ENCODE results near the gene SVBP.

SVBP gene

GRCh38 chr1:42759114-42759513 is 58.1 kb downstream of the SVBP start:
- no peak for DNase-seq

- no peak for DNase-seq
These were observed 58.6 kb downstream of the SVBP start for GRCh38 chr1:42758641-42759040.

- DNase-seq: no peak
These were observed 59.3 kb downstream of the SVBP start for GRCh38 chr1:42757892-42758275.

Measured in activated T-cell treated with anti-CD3 and anti-CD28 coated beads, Interleukin-2, amount 50 U/mL, for 1 hour (primary cell).